MM.1S (cell line): ENCODE results near the gene EXOC4.

Source experiments
- DNase-seq: peaks from one replicate; pipeline ENCODE4 v3.0.0-alpha.2; 2015
- H2AFZ ChIP-seq: fragments of 300-600 bp; sonication (generic); 2 replicates; pipeline ENCODE4 v1.6.0; 2016; ENCODE audit warnings: antibody characterized with exemption, low read length
- H3F3A ChIP-seq: fragments of 300-600 bp; sonication (generic); 2 replicates; pipeline ENCODE4 v1.6.1; 2016; ENCODE audit warnings: mild to moderate bottlenecking, antibody characterized with exemption, low read length, moderate library complexity, mixed read lengths; ENCODE audit not compliant: insufficient read depth
- H3K27ac ChIP-seq: fragments of 300-600 bp; sonication (generic); 2 replicates; pipeline ENCODE4 v1.5.1; 2016; ENCODE audit warnings: mild to moderate bottlenecking, low read length
- H3K27me3 ChIP-seq: fragments of 300-600 bp; sonication (generic); replicated peaks from 2 replicates; pipeline ENCODE4 v1.6.0; 2016; ENCODE audit warnings: low read length; ENCODE audit not compliant: insufficient read depth
- H3K36me3 ChIP-seq: fragments of 300-600 bp; sonication (generic); replicated peaks from 2 replicates; pipeline ENCODE4 v1.6.1; 2016; ENCODE audit warnings: mild to moderate bottlenecking, low read length, mixed read lengths; ENCODE audit not compliant: insufficient read depth
- H3K4me1 ChIP-seq: fragments of 300-600 bp; sonication (generic); 2 replicates; pipeline ENCODE4 v1.6.1; 2016; ENCODE audit warnings: low read length, mixed read lengths
- H3K4me2 ChIP-seq: fragments of 300-600 bp; sonication (generic); 2 replicates; pipeline ENCODE4 v1.6.0; 2016; ENCODE audit warnings: low read depth, low read length
- H3K4me3 ChIP-seq: fragments of 300-600 bp; sonication (generic); 2 replicates; pipeline ENCODE4 v1.5.1; 2016; ENCODE audit warnings: low read length, mixed read lengths
- H3K79me2 ChIP-seq: fragments of 300-600 bp; sonication (generic); 2 replicates; pipeline ENCODE4 v1.6.1; 2016; ENCODE audit warnings: mixed run types, low read length, mixed read lengths
- H3K9ac ChIP-seq: fragments of 300-600 bp; sonication (generic); 2 replicates; pipeline ENCODE4 v1.6.1; 2016; ENCODE audit warnings: low read length, mixed read lengths
- H3K9me2 ChIP-seq: fragments of 300-600 bp; sonication (generic); replicated peaks from 2 replicates; pipeline ENCODE4 v1.6.1; 2016; ENCODE audit warnings: mild to moderate bottlenecking, low read length, mixed read lengths; ENCODE audit not compliant: insufficient read depth
- H3K9me3 ChIP-seq: fragments of 300-600 bp; sonication (generic); replicated peaks from 2 replicates; pipeline ENCODE4 v1.6.1; 2016; ENCODE audit warnings: mild to moderate bottlenecking, low read length, mixed read lengths; ENCODE audit not compliant: insufficient read depth
- H4K20me1 ChIP-seq: fragments of 300-600 bp; sonication (generic); 2 replicates; pipeline ENCODE4 v1.6.1; 2016; ENCODE audit warnings: mild to moderate bottlenecking, low read length, moderate library complexity, mixed read lengths; ENCODE audit not compliant: insufficient read depth
- CTCF ChIP-seq: fragments of 300-600 bp; sonication (generic); IDR thresholded peaks from 2 replicates; pipeline ENCODE4 v1.5.1; 2016; ENCODE audit warnings: antibody characterized with exemption, low read length, mixed read lengths
- EZH2 ChIP-seq: fragments of 300-600 bp; sonication (generic); optimal IDR thresholded peaks from 2 replicates; pipeline ENCODE3; 2017; ENCODE audit warnings: low read depth, mild to moderate bottlenecking, antibody characterized with exemption, low read length, mixed read lengths
- EZH2phosphoT487 ChIP-seq: fragments of 300-600 bp; sonication (generic); IDR thresholded peaks from 2 replicates; pipeline ENCODE4 v1.6.1; 2018; ENCODE audit warnings: antibody characterized with exemption, low read length

Gene EXOC4

DNA sequence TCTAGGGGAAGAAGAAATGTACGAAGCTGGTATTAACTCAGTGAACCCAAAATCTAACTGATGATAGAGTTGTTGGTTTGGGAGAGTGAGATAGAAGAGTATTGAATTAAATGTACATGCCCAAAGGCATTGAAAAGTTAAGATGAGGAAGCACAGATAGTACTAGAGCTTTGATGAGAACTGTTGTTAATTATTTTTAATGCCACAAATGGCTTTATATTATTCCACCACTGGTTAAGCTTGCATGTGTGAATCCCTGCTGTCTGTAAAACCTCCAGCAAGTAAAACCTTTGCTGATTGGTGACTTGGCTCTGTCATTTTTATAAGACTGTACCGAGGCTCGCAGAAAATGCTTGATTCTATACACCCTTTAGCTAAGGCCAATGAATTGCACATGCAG is 491.6 kb downstream of the EXOC4 start:
- Histone ChIP-seq H3K9me3 (no peaks in the 10 kb centered on the region), H3K27ac (no peak overlapping the region), H3K27me3 (no peaks in the 10 kb centered on the region), H3K9ac (no peak overlapping the region), H3F3A (no peaks in the 10 kb centered on the region), H2AFZ (no peak overlapping the region), H3K4me1 (no peaks in the 10 kb centered on the region), H3K79me2 (no peaks in the 10 kb centered on the region), H4K20me1 (no peaks in the 10 kb centered on the region), H3K4me2 (no peak overlapping the region), H3K9me2 (no peaks in the 10 kb centered on the region), H3K36me3 (no peaks in the 10 kb centered on the region), H3K4me3 (no peak overlapping the region)
- DNase-seq = no peak
- TF ChIP-seq EZH2phosphoT487 (no peak), EZH2 (no peak), CTCF (no peak)

GRCh38 chr7:133746305-133746704 is 493.4 kb downstream of the EXOC4 start:
- no peak for DNase-seq
- TF ChIP-seq CTCF = no peak
- TF ChIP-seq EZH2 = no peak
- TF ChIP-seq EZH2phosphoT487 = no peak
- Histone ChIP-seq H3K79me2 (no peaks in the 10 kb centered on the region), H3K27ac (no peak overlapping the region), H4K20me1 (no peaks in the 10 kb centered on the region), H3K36me3 (no peaks in the 10 kb centered on the region), H3K9me3 (no peaks in the 10 kb centered on the region), H3K9me2 (no peaks in the 10 kb centered on the region), H3K9ac (no peak overlapping the region), H3K27me3 (no peaks in the 10 kb centered on the region), H3K4me2 (no peak overlapping the region), H2AFZ (no peak overlapping the region), H3F3A (no peaks in the 10 kb centered on the region), H3K4me1 (no peaks in the 10 kb centered on the region), H3K4me3 (no peak overlapping the region)

DNA sequence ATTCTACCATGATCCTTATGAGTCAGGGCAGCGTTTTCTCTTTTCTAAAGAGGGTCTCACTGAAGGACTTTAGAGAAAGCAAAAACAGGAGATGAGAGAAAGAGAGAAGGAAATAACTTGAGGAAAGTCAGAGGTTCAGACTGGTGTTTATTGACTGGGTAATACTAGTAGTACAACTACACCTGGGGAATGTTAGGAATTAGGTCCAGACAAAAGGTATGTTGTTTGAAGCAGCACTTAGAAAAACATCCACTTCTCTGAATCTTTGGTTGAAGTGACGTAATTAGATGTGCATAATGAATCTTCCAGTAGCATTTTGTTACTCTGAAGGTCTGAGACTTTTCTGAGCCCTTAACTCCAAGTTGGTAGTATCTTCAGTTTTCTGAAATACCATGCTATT is 494.0 kb downstream of the EXOC4 start:
- no peak overlapping the region for H3K4me3 ChIP-seq
- no peaks in the 10 kb centered on the region for H3K9me3 ChIP-seq
- no peak overlapping the region for H2AFZ ChIP-seq
- no peaks in the 10 kb centered on the region for H3K4me1 ChIP-seq
- no peak overlapping the region for H3K4me2 ChIP-seq
- H3K9me2 ChIP-seq = no peaks in the 10 kb centered on the region
- DNase-seq = no peak
- no peaks in the 10 kb centered on the region for H3K27me3 ChIP-seq
- H3K79me2 ChIP-seq = no peaks in the 10 kb centered on the region
- no peak overlapping the region for H3K9ac ChIP-seq
- no peak overlapping the region for H3K27ac ChIP-seq
- TF ChIP-seq EZH2 = no peak
- TF ChIP-seq EZH2phosphoT487 = no peak
- no peak for TF ChIP-seq CTCF
- no peaks in the 10 kb centered on the region for H3K36me3 ChIP-seq
- no peaks in the 10 kb centered on the region for H3F3A ChIP-seq
- no peaks in the 10 kb centered on the region for H4K20me1 ChIP-seq
